GM12891 (cell line): ENCODE data around the gene GJD3.

Source experiments
- PAX5 ChIP-seq: IDR thresholded peaks from 2 replicates; pipeline ENCODE4 v1.6.1; 2011; ENCODE audit warnings: low read length, moderate library complexity, mild to moderate bottlenecking; ENCODE audit not compliant: insufficient read depth, severe bottlenecking
- POLR2A ChIP-seq: IDR thresholded peaks from 2 replicates; pipeline ENCODE4 v1.6.1; 2011; ENCODE audit warnings: low read depth, low read length, control low read depth
- SPI1 ChIP-seq: IDR thresholded peaks from 2 replicates; pipeline ENCODE4 v1.6.1; 2011; ENCODE audit warnings: low read depth, low read length, control low read depth
- TAF1 ChIP-seq: IDR thresholded peaks from 2 replicates; pipeline ENCODE4 v1.6.1; 2011; ENCODE audit warnings: low read depth, low read length, control low read depth

- TF ChIP-seq POLR2A (no peak), TAF1 (no peak), SPI1 (no peak), PAX5 (no peak)
Measured at GRCh38 chr17:40404003-40404402, 39.5 kb upstream of the GJD3 start.
